UCSD-AML1 (cell line): ENCODE results near the gene CDH4.

Experiments
- DNase-seq: peaks from one replicate; lab custom pipeline; 2025; ENCODE audit not compliant: unreplicated experiment; lab: John Stamatoyannopoulos, UW

CDH4 gene

GRCh38 chr20:61662968-61663331 lies 410.9 kb downstream of the CDH4 start:
- DNase-seq, result no peak

- DNase-seq, result no peak
These were observed 411.7 kb downstream of the CDH4 start for GRCh38 chr20:61663521-61664425.

GRCh38 chr20:61664556-61665320 lies 412.7 kb downstream of the CDH4 start:
- DNase-seq, result no peak

- no peak for DNase-seq
These were observed 413.7 kb downstream of the CDH4 start for GRCh38 chr20:61665528-61666470.

- no peak for DNase-seq
These were observed 414.4 kb downstream of the CDH4 start for GRCh38 chr20:61666471-61666832.

- no peak for DNase-seq
These were observed 415.2 kb downstream of the CDH4 start for GRCh38 chr20:61667056-61667792.

- no peak for DNase-seq
These were observed 416.1 kb downstream of the CDH4 start for GRCh38 chr20:61668065-61668650.

GRCh38 chr20:61668771-61669503 lies 416.9 kb downstream of the CDH4 start:
- DNase-seq, result no peak

GRCh38 chr20:61670274-61670673 lies 418.2 kb downstream of the CDH4 start:
- DNase-seq, result no peak

- no peak for DNase-seq
These were observed 419.5 kb downstream of the CDH4 start for GRCh38 chr20:61671559-61671958.

- DNase-seq, result no peak
These were observed 421.2 kb downstream of the CDH4 start for GRCh38 chr20:61673152-61673847.

GRCh38 chr20:61674121-61674520 lies 422.1 kb downstream of the CDH4 start:
- no peak for DNase-seq

GRCh38 chr20:61674688-61675087 lies 422.6 kb downstream of the CDH4 start:
- DNase-seq, result no peak

GRCh38 chr20:61677928-61678327 lies 425.9 kb downstream of the CDH4 start:
- DNase-seq, result no peak

GRCh38 chr20:61678437-61678836 lies 426.4 kb downstream of the CDH4 start:
- DNase-seq, result no peak

GRCh38 chr20:61679473-61679872 lies 427.4 kb downstream of the CDH4 start:
- DNase-seq, result no peak

GRCh38 chr20:61680096-61680495 lies 428.0 kb downstream of the CDH4 start:
- no peak for DNase-seq

- no peak for DNase-seq
These were observed 430.3 kb downstream of the CDH4 start for GRCh38 chr20:61682114-61682995.
